ENCODE data around the gene ENTPD5. TPM values are rescaled to one million over a fixed set of nuclear protein-coding genes. Genes with fewer than 3 reads are reported as not detected.

The ENTPD5 gene
- total and polyA plus RNA-seq, 9 donors, result 10.4 to 15.3 (median 13.9) TPM

GRCh38 chr14:74042296-74042695 is 23.2 kb upstream of the ENTPD5 start:
- WGBS (ENCODE audit: insufficient coverage), result 64% methylated on average over 1 of the region's 2 CpGs
- no peak for DNase-seq
- H3K4me1 ChIP-seq (ENCODE audit: control insufficient read depth, insufficient read depth, low read length), result no peaks in the 10 kb centered on the region
- H3K4me3 ChIP-seq (ENCODE audit: low read length), result no peak overlapping the region
- H3K27me3 ChIP-seq (ENCODE audit: control insufficient read depth, insufficient read depth, low read length), result no peaks in the 10 kb centered on the region
- H3K36me3 ChIP-seq (ENCODE audit: control insufficient read depth, insufficient read depth, low read length), result peaks cover 3% of the 10 kb centered on the region
- H3K27ac ChIP-seq (ENCODE audit: low read length), result no peak overlapping the region
- no peaks in the 10 kb centered on the region for H3K9me3 ChIP-seq (replicated peaks; ENCODE audit: control insufficient read depth, low read depth, low read length)

DNA sequence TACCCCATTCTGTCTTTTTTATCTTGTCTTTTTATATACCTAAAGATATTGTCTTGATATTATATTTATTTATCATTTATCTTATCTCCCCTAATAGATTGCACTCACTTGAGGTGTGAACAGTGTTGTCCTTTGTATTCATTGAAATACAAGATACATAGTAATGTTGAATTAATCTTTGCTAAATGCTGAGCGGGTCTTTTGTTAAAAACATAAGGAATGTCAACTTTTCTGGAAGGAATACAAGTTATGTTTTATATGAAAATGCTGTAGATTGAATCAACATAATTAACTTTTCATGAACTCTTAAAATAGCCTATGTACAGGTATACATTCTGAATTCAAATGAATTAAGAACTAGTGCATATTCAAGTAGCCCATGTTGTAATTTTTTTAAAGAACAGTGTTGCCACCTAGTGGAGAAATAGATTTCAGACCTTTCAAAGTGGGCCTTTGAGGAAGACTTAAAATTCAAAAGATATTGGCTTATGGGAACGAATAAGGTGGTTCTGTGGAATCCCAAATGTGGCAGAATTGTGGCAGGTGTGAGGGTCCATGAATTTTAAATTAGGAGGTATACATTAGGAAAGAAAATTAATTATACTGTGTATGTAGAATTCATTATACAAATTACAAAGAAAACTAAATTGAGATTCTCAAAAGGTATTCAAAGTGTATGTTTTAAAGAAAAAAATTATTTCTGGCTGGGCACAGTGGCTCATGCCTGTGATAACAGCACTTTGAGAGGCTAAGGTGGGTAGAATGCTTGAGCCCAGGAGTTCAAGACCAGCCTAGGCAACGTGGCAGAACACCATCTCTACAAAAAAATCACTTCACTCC is 19.2 kb upstream of the ENTPD5 start:
- Histone ChIP-seq H3K27me3 (ENCODE audit: control insufficient read depth, insufficient read depth, low read length) (no peaks in the 10 kb centered on the region), H3K9me3 (replicated peaks; ENCODE audit: control insufficient read depth, low read depth, low read length) (no peaks in the 10 kb centered on the region), H3K4me1 (ENCODE audit: control insufficient read depth, insufficient read depth, low read length) (no peaks in the 10 kb centered on the region), H3K27ac (ENCODE audit: low read length) (no peak overlapping the region), H3K4me3 (ENCODE audit: low read length) (no peak overlapping the region), H3K36me3 (ENCODE audit: control insufficient read depth, insufficient read depth, low read length) (peaks cover 3% of the 10 kb centered on the region)
- no CpG with 5 or more reads among the region's 3 CpGs for WGBS (ENCODE audit: insufficient coverage)
- peak; percentile 63 for DNase-seq

DNA sequence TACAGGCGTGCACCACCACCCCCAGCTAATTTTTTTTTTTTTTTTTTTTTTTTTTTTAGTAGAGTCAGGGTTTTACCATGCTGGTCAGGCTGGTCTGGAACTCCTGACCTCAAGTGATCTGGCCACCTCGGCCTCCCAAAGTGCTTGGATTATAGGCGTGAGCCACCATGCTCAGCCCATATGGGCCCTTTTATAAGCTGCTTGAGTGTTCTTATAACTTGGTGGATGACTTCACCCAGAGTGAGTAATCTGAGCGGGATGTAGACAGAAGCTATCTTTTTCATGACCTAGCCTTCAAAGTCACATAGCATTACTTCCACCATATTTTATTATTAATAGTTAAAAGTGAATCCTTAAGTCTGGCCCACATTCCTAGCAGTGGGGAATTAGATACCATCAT is 16.5 kb upstream of the ENTPD5 start:
- Histone ChIP-seq H3K27me3 (ENCODE audit: control insufficient read depth, insufficient read depth, low read length) (no peaks in the 10 kb centered on the region), H3K27ac (ENCODE audit: low read length) (no peak overlapping the region), H3K9me3 (replicated peaks; ENCODE audit: control insufficient read depth, low read depth, low read length) (no peaks in the 10 kb centered on the region), H3K4me3 (ENCODE audit: low read length) (no peak overlapping the region), H3K36me3 (ENCODE audit: control insufficient read depth, insufficient read depth, low read length) (peaks cover 6% of the 10 kb centered on the region), H3K4me1 (ENCODE audit: control insufficient read depth, insufficient read depth, low read length) (no peaks in the 10 kb centered on the region)
- no peak for DNase-seq
- no CpG with 5 or more reads among the region's 4 CpGs for WGBS (ENCODE audit: insufficient coverage)

- no peak overlapping the region for H3K27ac ChIP-seq (ENCODE audit: low read length)
- H3K4me3 ChIP-seq (ENCODE audit: low read length), result no peak overlapping the region
- no peaks in the 10 kb centered on the region for H3K27me3 ChIP-seq (ENCODE audit: control insufficient read depth, insufficient read depth, low read length)
- H3K36me3 ChIP-seq (ENCODE audit: control insufficient read depth, insufficient read depth, low read length), result peaks cover 6% of the 10 kb centered on the region
- no peak for DNase-seq
- H3K4me1 ChIP-seq (ENCODE audit: control insufficient read depth, insufficient read depth, low read length), result no peaks in the 10 kb centered on the region
- whole genome bisulfite sequencing (ENCODE audit: insufficient coverage), result no CpG with 5 or more reads among the region's 3 CpGs
- no peaks in the 10 kb centered on the region for H3K9me3 ChIP-seq (replicated peaks; ENCODE audit: control insufficient read depth, low read depth, low read length)
These were observed 15.5 kb upstream of the ENTPD5 start for GRCh38 chr14:74034572-74034971.

DNA sequence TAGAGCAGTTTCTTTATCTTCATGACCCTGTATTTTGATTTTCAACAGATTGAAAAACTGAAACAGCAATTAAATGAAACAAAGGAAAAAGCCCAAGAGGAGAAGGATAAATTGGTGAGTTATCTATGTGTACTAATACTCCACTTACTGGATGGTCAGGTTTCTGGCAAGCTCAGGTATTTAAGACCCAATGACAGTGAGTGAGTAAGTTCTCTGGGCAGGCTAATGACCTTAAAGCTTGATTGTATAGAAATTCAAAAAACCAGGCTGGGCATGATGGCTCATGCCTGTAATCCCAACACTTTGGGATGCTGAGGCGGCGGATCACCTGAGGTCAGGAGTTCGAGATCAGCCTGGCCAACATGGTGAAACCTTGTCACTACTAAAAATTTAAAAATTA is 10.0 kb upstream of the ENTPD5 start:
- Histone ChIP-seq H3K27me3 (ENCODE audit: control insufficient read depth, insufficient read depth, low read length) (no peaks in the 10 kb centered on the region), H3K36me3 (ENCODE audit: control insufficient read depth, insufficient read depth, low read length) (peaks cover 3% of the 10 kb centered on the region), H3K4me1 (ENCODE audit: control insufficient read depth, insufficient read depth, low read length) (no peaks in the 10 kb centered on the region), H3K27ac (ENCODE audit: low read length) (no peak overlapping the region), H3K4me3 (ENCODE audit: low read length) (no peak overlapping the region), H3K9me3 (replicated peaks; ENCODE audit: control insufficient read depth, low read depth, low read length) (no peaks in the 10 kb centered on the region)
- WGBS (ENCODE audit: insufficient coverage), result 89% methylated on average over 3 of the region's 3 CpGs
- no peak for DNase-seq

DNA sequence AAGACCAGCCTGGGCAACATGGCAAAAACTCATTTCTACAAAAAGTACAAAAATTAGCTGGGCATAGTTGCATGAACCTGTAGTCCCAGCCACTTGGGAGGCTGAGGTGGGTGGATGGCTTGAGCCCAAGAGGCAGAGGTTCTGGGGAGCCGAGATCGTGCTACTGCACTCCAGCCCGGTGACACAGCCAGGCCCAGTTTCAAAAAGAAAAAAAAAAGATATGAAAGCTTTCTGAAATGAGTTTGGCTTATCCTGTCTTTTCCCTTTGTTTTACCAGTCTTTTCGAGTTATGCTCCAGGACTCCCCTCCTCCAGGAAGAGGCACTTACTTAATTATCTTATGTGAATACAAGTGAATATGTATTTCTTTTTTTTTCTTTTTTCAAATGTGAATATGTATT is 3.3 kb upstream of the ENTPD5 start:
- H3K9me3 ChIP-seq (replicated peaks; ENCODE audit: control insufficient read depth, low read depth, low read length), result no peaks in the 10 kb centered on the region
- no peak overlapping the region for H3K27ac ChIP-seq (ENCODE audit: low read length)
- no CpG with 5 or more reads among the region's 4 CpGs for WGBS (ENCODE audit: insufficient coverage)
- no peak for DNase-seq
- H3K27me3 ChIP-seq (ENCODE audit: control insufficient read depth, insufficient read depth, low read length), result no peaks in the 10 kb centered on the region
- no peak overlapping the region for H3K4me3 ChIP-seq (ENCODE audit: low read length)
- peaks cover 2% of the 10 kb centered on the region for H3K4me1 ChIP-seq (ENCODE audit: control insufficient read depth, insufficient read depth, low read length)
- no peaks in the 10 kb centered on the region for H3K36me3 ChIP-seq (ENCODE audit: control insufficient read depth, insufficient read depth, low read length)

- Histone ChIP-seq H3K9me3 (replicated peaks; ENCODE audit: control insufficient read depth, low read depth, low read length) (no peaks in the 10 kb centered on the region), H3K27ac (ENCODE audit: low read length) (peak overlapping the region; percentile 93), H3K4me3 (ENCODE audit: low read length) (peak overlapping the region; percentile 71), H3K27me3 (ENCODE audit: control insufficient read depth, insufficient read depth, low read length) (no peaks in the 10 kb centered on the region), H3K4me1 (ENCODE audit: control insufficient read depth, insufficient read depth, low read length) (peaks cover 2% of the 10 kb centered on the region), H3K36me3 (ENCODE audit: control insufficient read depth, insufficient read depth, low read length) (no peaks in the 10 kb centered on the region)
- DNase-seq, result peak; percentile 78
- WGBS (ENCODE audit: insufficient coverage), result 2% methylated on average over 10 of the region's 21 CpGs
These were observed 485 bp upstream of the ENTPD5 start for GRCh38 chr14:74019408-74020137.

GRCh38 chr14:74018174-74018585 is 908 bp downstream of the ENTPD5 start:
- no peaks in the 10 kb centered on the region for H3K9me3 ChIP-seq (replicated peaks; ENCODE audit: control insufficient read depth, low read depth, low read length)
- H3K27me3 ChIP-seq (ENCODE audit: control insufficient read depth, insufficient read depth, low read length), result no peaks in the 10 kb centered on the region
- peaks cover 8% of the 10 kb centered on the region for H3K36me3 ChIP-seq (ENCODE audit: control insufficient read depth, insufficient read depth, low read length)
- WGBS (ENCODE audit: insufficient coverage), result 0% methylated on average over 2 of the region's 8 CpGs
- H3K4me3 ChIP-seq (ENCODE audit: low read length), result peak overlapping the region; percentile 71
- DNase-seq, result no peak
- peak overlapping the region; percentile 95 for H3K27ac ChIP-seq (ENCODE audit: low read length)
- peaks cover 2% of the 10 kb centered on the region for H3K4me1 ChIP-seq (ENCODE audit: control insufficient read depth, insufficient read depth, low read length)

DNA sequence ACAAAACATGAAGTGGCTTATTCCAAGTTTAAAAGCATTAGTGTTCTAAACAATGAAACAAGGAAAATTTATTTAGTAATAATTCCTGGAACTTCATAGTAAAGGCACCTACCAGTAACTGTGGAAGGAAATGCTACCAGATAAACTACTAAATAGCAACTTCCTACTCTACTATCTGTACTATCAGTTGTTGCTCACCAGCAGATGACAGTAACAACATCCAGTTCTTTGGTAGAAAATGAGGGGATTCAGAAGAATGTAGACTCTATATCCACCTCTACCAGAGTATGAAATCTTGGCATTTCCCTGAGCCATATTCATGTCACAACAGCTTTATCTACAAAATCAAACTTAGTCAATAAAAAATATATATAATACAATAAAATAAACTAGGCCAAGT is 3.1 kb downstream of the ENTPD5 start:
- Histone ChIP-seq H3K4me1 (ENCODE audit: control insufficient read depth, insufficient read depth, low read length) (peaks cover 2% of the 10 kb centered on the region), H3K9me3 (replicated peaks; ENCODE audit: control insufficient read depth, low read depth, low read length) (no peaks in the 10 kb centered on the region), H3K36me3 (ENCODE audit: control insufficient read depth, insufficient read depth, low read length) (peaks cover 23% of the 10 kb centered on the region), H3K27me3 (ENCODE audit: control insufficient read depth, insufficient read depth, low read length) (no peaks in the 10 kb centered on the region), H3K4me3 (ENCODE audit: low read length) (no peak overlapping the region), H3K27ac (ENCODE audit: low read length) (no peak overlapping the region)
- no peak for DNase-seq

GRCh38 chr14:74015176-74015575 is 3.9 kb downstream of the ENTPD5 start:
- H3K4me3 ChIP-seq (ENCODE audit: low read length), result no peak overlapping the region
- DNase-seq, result no peak
- H3K9me3 ChIP-seq (replicated peaks; ENCODE audit: control insufficient read depth, low read depth, low read length), result no peaks in the 10 kb centered on the region
- peaks cover 2% of the 10 kb centered on the region for H3K4me1 ChIP-seq (ENCODE audit: control insufficient read depth, insufficient read depth, low read length)
- no peak overlapping the region for H3K27ac ChIP-seq (ENCODE audit: low read length)
- peaks cover 23% of the 10 kb centered on the region for H3K36me3 ChIP-seq (ENCODE audit: control insufficient read depth, insufficient read depth, low read length)
- WGBS (ENCODE audit: insufficient coverage), result no CpG with 5 or more reads among the region's 3 CpGs
- H3K27me3 ChIP-seq (ENCODE audit: control insufficient read depth, insufficient read depth, low read length), result no peaks in the 10 kb centered on the region

All from muscle of leg (tissue), 11 donors.